Heart left ventricle (tissue), 16 donors: Measurements from ENCODE around the gene LMF1. TPM values are rescaled to one million over a fixed set of nuclear protein-coding genes. Genes with fewer than 3 reads are reported as not detected.

Experiments used
- ATAC-seq, 4 donors: fragments of 200-7000 bp; cut with Tn5 transposase; one replicate each; pipeline ENCODE4 v1.9.1; 2020 to 2022; ENCODE audit warnings: moderate library complexity in 4 of 4, mild to moderate bottlenecking in 3 of 4, moderate number of reproducible peaks in 1 of 4
- DNase-seq, 5 donors: peaks; one replicate each; pipeline ENCODE4 v3.0.0-alpha.2; 2020
- H3K27ac ChIP-seq, 12 donors: fragments of 200-600 bp; sonication (generic) in 4 of 12; one replicate each; pipeline versions ENCODE4 v1.5.0 to v1.8.0; 2016 to 2022; ENCODE audit warnings: mild to moderate bottlenecking in 2 of 12
- H3K27me3 ChIP-seq, 9 donors: fragments of 200-600 bp; sonication (generic) in 2 of 9; one replicate each; pipeline versions ENCODE4 v1.5.1 to v1.8.0; 2016 to 2022; ENCODE audit warnings: mild to moderate bottlenecking in 3 of 9
- H3K36me3 ChIP-seq, 9 donors: fragments of 200-600 bp; sonication (generic) in 2 of 9; one replicate each; pipeline versions ENCODE4 v1.5.0 to v1.8.0; 2018 to 2022; ENCODE audit warnings: mild to moderate bottlenecking in 2 of 9
- H3K4me1 ChIP-seq, 12 donors: fragments of 200-600 bp; sonication (generic) in 4 of 12; one replicate each; pipeline versions ENCODE4 v1.5.0 to v1.8.0; 2016 to 2022; ENCODE audit warnings: mild to moderate bottlenecking in 3 of 12
- H3K4me3 ChIP-seq, 12 donors: fragments of 200-600 bp; sonication (generic) in 4 of 12; one replicate each; pipeline versions ENCODE4 v1.5.0 to v1.8.0; 2017 to 2022; ENCODE audit warnings: mild to moderate bottlenecking in 9 of 12, moderate library complexity in 4 of 12
- H3K9me3 ChIP-seq, 12 donors: fragments of 200-600 bp; sonication (generic) in 4 of 12; one replicate each; pipeline versions ENCODE4 v1.5.0 to v1.8.0; 2016 to 2022; ENCODE audit warnings: mild to moderate bottlenecking in 1 of 12
- CTCF ChIP-seq, 12 donors: fragments of 200-600 bp; sonication (generic) in 4 of 12; IDR thresholded peaks; one replicate each; pipeline versions ENCODE4 v1.5.0 to v1.8.0; 2018 to 2022; ENCODE audit warnings: antibody characterized with exemption in 12 of 12, mild to moderate bottlenecking in 5 of 12
- POLR2A ChIP-seq, 2 donors: fragments of 450-650 bp; IDR thresholded peaks; one replicate each; pipeline ENCODE4 v1.6.1; 2017; ENCODE audit warnings: antibody characterized with exemption in 2 of 2, mild to moderate bottlenecking in 2 of 2, moderate library complexity in 2 of 2
- WGBS, 4 donors: extraction: QIAGEN DNeasy Blood & Tissue Kit in 2 of 4; methylation state at CpG; one replicate each; pipeline versions ENCODE4 v1.1.5 to v1.1.7; 2013 to 2018; 5-methylcytosine and 5-hydroxymethylcytosine counted together
- intact Hi-C, 10 donors: fragments of 100-400 bp; cut with DNase I; formaldehyde crosslinking; loops; one replicate each; pipeline versions ENCODE4 v1.11.1 to v1.14.2; 2022
- polyA plus RNA-seq, 2 donors: library from polyadenylated mRNA; stranded (reverse); fragments of 200-250 nt; gene quantifications; one replicate each; pipeline ENCODE4 v1.2.3, GENCODE V29; 2013
- total RNA-seq, 9 donors: library from RNA; depleted of rRNA in 2 of 9; stranded (reverse); fragments of >200 nt in 2 of 9; fragmentation: NEBNext Ultra II Directional in 3 of 9; extraction: Animal tissue kit (Norgen Biotek cat#: 25700) in 3 of 9; gene quantifications; one replicate each; pipeline versions ENCODE4 v1.1.0 to v1.2.4, GENCODE V29; 2016 to 2023
- donor health status: ischemic (EF 13 %, LVEDD 7.1; RV severe dilation, severe dysfunction).
- donor health status: healthy with polysubstance abuse.
- donor health status: DM: no; HTN: yes; CAD: no.
- donor health status: DM: no; HTN: no; CAD: no.
- donor health status: ischemic (EF 25% LVEDD 6.9; RV normal size, moderate dysfunction).
- donor health status: ischemic (EF 25% LVEDD 5.7; RV mildly dilated, moderate dysfunction).
- donor health status: healthy.
- donor health status: DM: yes; HTN: yes; CAD: no.
- donor health status: ischemic (EF 35%, LVEDD 5.7; RV mildly dilated, moderate dysfunction).
- donor health status: nonischemic (EF 11% LVEDD 7.7; RV severe dilation, severe dysfunction).
- donor health status: DM: yes; HTN: yes; CAD: no.
- donor health status: PGD.
- donor health status: ischemic (EF 29% LVEDD 5.4; RV normal size, mild dysfunction).
- donor health status: nonischemic (EF 23%, LVEDD 6.1; RV moderate dilation, normal function).

Gene LMF1
- total and polyA plus RNA-seq, 11 donors: 4.3 to 19.2 (median 7.1) TPM

DNA sequence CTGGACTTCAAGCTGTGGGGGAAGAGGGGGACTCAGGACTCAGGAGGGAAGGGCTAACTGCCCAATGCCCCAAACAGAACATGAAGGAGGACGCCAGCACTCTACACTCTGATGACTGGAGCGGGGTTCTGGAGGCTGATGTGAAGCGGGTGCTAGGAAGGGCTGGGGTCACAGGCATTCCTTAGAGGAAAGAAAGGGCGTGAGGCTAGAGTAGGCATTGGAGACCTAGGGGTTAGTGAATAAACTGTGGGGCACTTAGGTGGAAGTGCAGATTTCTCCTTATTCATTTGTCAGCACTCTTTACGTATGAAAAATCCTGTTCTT is 760 bp upstream of the LMF1 start:
- 94 to 97% (median 96%) methylated on average over 5 of the region's 5 CpGs for WGBS, 4 donors
- H3K4me3 ChIP-seq: no peak overlapping the region
- intact Hi-C loops: loop anchor here in 1 of 10 donors (2.0 to 5.0 kb wide), 2 partner anchors 46 to 165 kb away; no protein-coding TSS in a partner anchor
- H3K27ac ChIP-seq: peak overlapping the region in 1 of 12 donors; percentile 86
- no peaks in the 10 kb centered on the region for H3K9me3 ChIP-seq
- peaks cover 2 to 29% (median 18%) of the 10 kb centered on the region in 12 donors for H3K4me1 ChIP-seq
- no peaks in the 10 kb centered on the region for H3K27me3 ChIP-seq
- peaks cover 0 to 21% (median 2%) of the 10 kb centered on the region in 9 donors for H3K36me3 ChIP-seq
- TF ChIP-seq POLR2A (IDR thresholded peaks at IDR 0.05): no peak
- no peak for TF ChIP-seq CTCF (IDR thresholded peaks at IDR 0.05)
- ATAC-seq: no peak
- DNase-seq: no peak

DNA sequence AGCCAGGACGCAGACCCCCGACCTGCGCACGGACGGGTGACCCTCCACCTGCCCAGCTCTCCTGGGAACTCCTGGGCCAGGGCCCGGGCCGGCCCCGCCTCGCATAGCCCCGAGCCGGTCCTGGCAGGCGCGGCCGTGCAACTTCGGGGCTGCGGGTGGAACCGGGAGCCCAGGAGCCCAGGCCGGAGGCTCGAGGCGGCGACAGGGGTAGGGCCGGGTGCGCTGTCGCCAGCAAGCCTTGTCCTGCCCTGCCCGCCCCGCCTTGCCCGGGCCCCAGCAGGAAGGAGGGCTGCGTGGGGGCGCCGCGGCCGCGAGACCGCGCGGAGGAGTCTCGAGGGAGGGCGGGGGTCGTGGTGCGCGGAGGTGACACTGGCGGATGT is 408 bp downstream of the LMF1 start:
- peak overlapping the region; percentile 55 to 92 (median 84) for H3K27ac ChIP-seq
- no peak for DNase-seq
- intact Hi-C loops: loop anchor here in 1 of 10 donors (2.0 to 5.0 kb wide), 2 partner anchors 47 to 164 kb away; no protein-coding TSS in a partner anchor
- 0 to 2% (median 1%) methylated on average over 6 to 42 of the region's 42 CpGs for WGBS, 4 donors
- no peak for TF ChIP-seq CTCF (IDR thresholded peaks at IDR 0.05)
- no peak for TF ChIP-seq POLR2A (IDR thresholded peaks at IDR 0.05)
- peak overlapping the region; percentile 49 to 99 (median 90) for H3K4me3 ChIP-seq
- H3K4me1 ChIP-seq: peaks cover 2 to 29% (median 18%) of the 10 kb centered on the region in 12 donors
- H3K27me3 ChIP-seq: no peaks in the 10 kb centered on the region
- ATAC-seq: peak in 1 of 4 donors; percentile 37
- peaks cover 0 to 3% (median 0%) of the 10 kb centered on the region in 12 donors for H3K9me3 ChIP-seq
- H3K36me3 ChIP-seq: peaks cover 0 to 28% (median 2%) of the 10 kb centered on the region in 9 donors

DNA sequence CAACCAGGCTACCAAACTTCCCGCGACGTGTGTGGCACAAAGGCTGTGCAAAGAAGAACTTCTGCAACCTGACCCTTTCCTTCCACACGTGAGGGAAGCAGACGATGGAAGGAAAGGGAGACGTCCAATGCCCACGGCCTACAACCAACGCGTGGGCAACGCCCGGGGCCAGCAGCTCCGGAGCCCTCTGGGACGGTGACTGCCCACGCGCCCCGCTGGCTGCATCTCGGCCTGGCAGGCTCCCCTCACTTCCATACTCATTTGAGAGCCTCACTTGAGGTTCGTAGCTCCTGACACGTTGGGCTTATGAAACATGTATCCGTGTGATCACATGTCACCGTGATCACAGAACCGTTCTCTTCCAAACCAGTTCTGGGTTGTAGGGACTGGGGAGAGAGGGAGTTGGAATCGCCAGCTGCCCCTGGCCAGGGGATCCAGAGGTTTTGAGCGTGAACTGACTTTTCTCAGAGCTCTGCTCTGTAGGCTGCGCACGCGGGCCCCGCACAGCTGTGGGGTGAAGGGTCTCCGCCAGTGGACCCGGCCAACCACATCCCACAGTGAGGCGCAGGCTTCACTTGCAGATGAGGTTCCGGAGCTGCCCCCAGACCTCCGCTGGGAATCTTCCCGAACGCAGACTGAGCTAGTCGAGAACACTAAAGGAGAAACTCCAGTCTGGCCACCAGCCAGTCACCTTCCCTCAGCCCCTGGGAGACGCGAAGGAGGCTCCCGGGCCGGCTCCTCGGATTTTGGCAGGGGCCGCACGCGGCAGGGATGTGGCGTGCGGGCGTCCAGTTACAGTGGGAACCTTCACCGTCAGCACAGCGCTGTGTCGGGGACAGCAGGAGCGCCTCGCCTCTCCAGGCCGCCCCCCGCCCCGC is 1.0 kb downstream of the LMF1 start:
- peaks cover 0 to 29% (median 2%) of the 10 kb centered on the region in 9 donors for H3K36me3 ChIP-seq
- peaks cover 2 to 27% (median 18%) of the 10 kb centered on the region in 12 donors for H3K4me1 ChIP-seq
- peaks cover 0 to 4% (median 0%) of the 10 kb centered on the region in 12 donors for H3K9me3 ChIP-seq
- peak overlapping the region; percentile 49 to 99 (median 90) for H3K4me3 ChIP-seq
- ATAC-seq (peak in 2 of 4 donors; percentile 2 to 26), DNase-seq (peak in 3 of 5 donors; percentile 56 to 64 (median 63))
- intact Hi-C loops: loop anchor here in 1 of 10 donors (2.0 to 5.0 kb wide), 2 partner anchors 48 to 163 kb away; no protein-coding TSS in a partner anchor
- H3K27me3 ChIP-seq: no peaks in the 10 kb centered on the region
- 43 to 48% (median 44%) methylated on average over 31 to 55 of the region's 55 CpGs for WGBS, 4 donors
- peak overlapping the region; percentile 55 to 92 (median 84) for H3K27ac ChIP-seq
- TF ChIP-seq POLR2A (IDR thresholded peaks at IDR 0.05) (no peak), CTCF (IDR thresholded peaks at IDR 0.05) (no peak)

GRCh38 chr16:968620-969019 is 2.2 kb downstream of the LMF1 start:
- H3K27ac ChIP-seq: no peak overlapping the region
- no peak overlapping the region for H3K4me3 ChIP-seq
- DNase-seq: no peak
- peaks cover 0 to 29% (median 2%) of the 10 kb centered on the region in 9 donors for H3K36me3 ChIP-seq
- 83 to 88% (median 86%) methylated on average over 8 of the region's 8 CpGs for WGBS, 4 donors
- ATAC-seq: no peak
- TF ChIP-seq POLR2A (IDR thresholded peaks at IDR 0.05): no peak
- no peak for TF ChIP-seq CTCF (IDR thresholded peaks at IDR 0.05)
- peaks cover 2 to 23% (median 13%) of the 10 kb centered on the region in 12 donors for H3K4me1 ChIP-seq
- no peaks in the 10 kb centered on the region for H3K27me3 ChIP-seq
- intact Hi-C loops: no loop called here
- H3K9me3 ChIP-seq: peaks cover 0 to 4% (median 0%) of the 10 kb centered on the region in 12 donors
